IMR-90 (cell line): ENCODE data around the gene DENND1A. TPM values are rescaled to one million over a fixed set of nuclear protein-coding genes. Genes with fewer than 3 reads are reported as not detected.

Experiments used
- ATAC-seq: fragments of 200-7000 bp; cut with Tn5 transposase; 2 replicates; pipeline ENCODE4 v1.9.1; 2020; ENCODE audit warnings: low read depth, mild to moderate bottlenecking, moderate library complexity
- BruUV-seq: library from RNA; stranded (reverse); fragments of 400-500 nt; replicated peaks from 2 replicates; lab custom pipeline; 2021; lab: Mats Ljungman, UMichigan
- CTCF ChIA-PET: fragments of 300-600 bp; formaldehyde crosslinking; extraction: SDS; loops from one replicate; lab custom pipeline; 2021; ENCODE audit warnings: antibody characterized with exemption; lab: Yijun Ruan, JAX
- POLR2A ChIA-PET: fragments of 300-600 bp; sonication (Branson Sonifier 250); formaldehyde crosslinking; loops from one replicate; lab custom pipeline; 2022; ENCODE audit warnings: antibody characterized with exemption; ENCODE audit not compliant: unreplicated experiment; lab: Charles Lee
- DNase-seq: peaks from one replicate; pipeline ENCODE4 v3.0.0; 2013
- H2AFZ ChIP-seq: replicated peaks from 2 replicates; pipeline ENCODE3; 2013; ENCODE audit warnings: low read length, mild to moderate bottlenecking; ENCODE audit not compliant: poor library complexity
- H2AK5ac ChIP-seq: 2 replicates; pipeline ENCODE4 v1.6.1; 2013; ENCODE audit warnings: low read depth, low read length, inconsistent platforms
- H2AK9ac ChIP-seq: replicated peaks from 2 replicates; pipeline ENCODE3; 2013; ENCODE audit warnings: mild to moderate bottlenecking, low read depth, low read length, moderate library complexity; ENCODE audit not compliant: poor library complexity
- H2BK120ac ChIP-seq: 2 replicates; pipeline ENCODE4 v1.6.1; 2013; ENCODE audit warnings: low read depth, low read length, inconsistent platforms
- H2BK15ac ChIP-seq: 3 replicates; pipeline ENCODE4 v1.6.1; 2013; ENCODE audit warnings: low read depth, low read length, inconsistent platforms
- H2BK20ac ChIP-seq: 2 replicates; pipeline ENCODE4 v1.6.1; 2013; ENCODE audit warnings: low read depth, mild to moderate bottlenecking, inconsistent platforms, low read length, moderate library complexity
- H2BK5ac ChIP-seq: 2 replicates; pipeline ENCODE4 v1.6.1; 2013; ENCODE audit warnings: mild to moderate bottlenecking, low read depth, low read length, inconsistent platforms; ENCODE audit not compliant: poor library complexity, severe bottlenecking
- H3K14ac ChIP-seq: replicated peaks from 2 replicates; pipeline ENCODE4 v1.6.1; 2013; ENCODE audit warnings: low read depth, low read length, inconsistent platforms
- H3K18ac ChIP-seq: 2 replicates; pipeline ENCODE4 v1.6.1; 2013; ENCODE audit warnings: low read depth, low read length, control low read depth
- H3K23ac ChIP-seq: 2 replicates; pipeline ENCODE4 v1.6.1; 2013; ENCODE audit warnings: low read depth, low read length, inconsistent platforms
- H3K27ac ChIP-seq: 2 replicates; pipeline ENCODE4 v1.5.1; 2013; ENCODE audit warnings: mild to moderate bottlenecking, control low read depth, low read length; ENCODE audit not compliant: insufficient read depth
- H3K27me3 ChIP-seq: 2 replicates; pipeline ENCODE4 v1.6.1; 2013; ENCODE audit warnings: low read length; ENCODE audit not compliant: control insufficient read depth, insufficient read depth
- H3K36me3 ChIP-seq: 2 replicates; pipeline ENCODE4 v1.6.1; 2013; ENCODE audit warnings: low read length, mixed read lengths; ENCODE audit not compliant: control insufficient read depth, insufficient read depth
- H3K4ac ChIP-seq: 2 replicates; pipeline ENCODE4 v1.6.1; 2013; ENCODE audit warnings: low read depth, low read length, inconsistent platforms
- H3K4me1 ChIP-seq: 2 replicates; pipeline ENCODE4 v1.6.1; 2013; ENCODE audit warnings: low read length, mixed read lengths; ENCODE audit not compliant: control insufficient read depth, insufficient read depth
- H3K4me2 ChIP-seq: 2 replicates; pipeline ENCODE4 v1.6.1; 2013; ENCODE audit warnings: low read depth, mild to moderate bottlenecking, control low read depth, low read length, moderate library complexity
- H3K4me3 ChIP-seq: 2 replicates; pipeline ENCODE4 v1.5.1; 2013; ENCODE audit warnings: low read depth, mild to moderate bottlenecking, control low read depth, low read length, moderate library complexity; ENCODE audit not compliant: insufficient read depth
- H3K56ac ChIP-seq: 2 replicates; pipeline ENCODE4 v1.6.1; 2013; ENCODE audit warnings: low read length, inconsistent platforms; ENCODE audit not compliant: insufficient read depth; ENCODE audit errors: extremely low read depth
- H3K79me1 ChIP-seq, 2 experiments: 2 replicates each; pipeline ENCODE4 v1.6.1; 2013; ENCODE audit warnings: low read length in 2 of 2, inconsistent platforms in 1 of 2, low read depth in 1 of 2
- H3K9ac ChIP-seq: 2 replicates; pipeline ENCODE4 v1.6.1; 2013; ENCODE audit warnings: low read depth, low read length, control low read depth
- H3K9me1 ChIP-seq: 2 replicates; pipeline ENCODE4 v1.6.1; 2013; ENCODE audit warnings: low read length, inconsistent platforms; ENCODE audit not compliant: insufficient read depth
- H3K9me3 ChIP-seq: 2 replicates; pipeline ENCODE4 v1.6.1; 2013; ENCODE audit warnings: low read length; ENCODE audit not compliant: control insufficient read depth, insufficient read depth
- H4K20me1 ChIP-seq: 2 replicates; pipeline ENCODE4 v1.6.1; 2013; ENCODE audit warnings: low read length, inconsistent platforms; ENCODE audit not compliant: insufficient read depth
- H4K5ac ChIP-seq: 2 replicates; pipeline ENCODE4 v1.6.1; 2013; ENCODE audit warnings: mild to moderate bottlenecking, low read depth, low read length, control low read depth
- H4K8ac ChIP-seq, 2 experiments: 2 replicates each; pipeline ENCODE4 v1.6.1; 2013; ENCODE audit warnings: low read depth in 2 of 2, low read length in 2 of 2, control low read depth in 1 of 2, inconsistent platforms in 1 of 2
- H4K91ac ChIP-seq: 2 replicates; pipeline ENCODE4 v1.6.1; 2013; ENCODE audit warnings: low read depth, low read length, inconsistent platforms; ENCODE audit not compliant: insufficient read depth
- BHLHE40 ChIP-seq: fragments of 150-350 bp; IDR thresholded peaks from 2 replicates; pipeline ENCODE4 v1.6.1; 2016; ENCODE audit warnings: mild to moderate bottlenecking, low read depth, low read length
- CEBPB ChIP-seq: IDR thresholded peaks from 2 replicates; pipeline ENCODE4 v1.6.1; 2012; ENCODE audit warnings: low read depth, low read length, improper control_type of control experiment
- CHD1 ChIP-seq: IDR thresholded peaks from 2 replicates; pipeline ENCODE4 v1.6.1; 2012; ENCODE audit warnings: low read depth, low read length, improper control_type of control experiment
- ELK1 ChIP-seq: fragments of 150-350 bp; IDR thresholded peaks from 2 replicates; pipeline ENCODE4 v1.6.1; 2016; ENCODE audit warnings: low read depth, mild to moderate bottlenecking, low read length, moderate library complexity, borderline replicate concordance
- FOS ChIP-seq: fragments of 150-350 bp; IDR thresholded peaks from 2 replicates; pipeline ENCODE4 v1.6.1; 2016; ENCODE audit warnings: low read depth, low read length
- NFE2L2 ChIP-seq: fragments of 150-350 bp; IDR thresholded peaks from 2 replicates; pipeline ENCODE4 v1.6.1; 2016; ENCODE audit warnings: low read depth, mild to moderate bottlenecking, low read length
- RAD21 ChIP-seq: IDR thresholded peaks from 2 replicates; pipeline ENCODE4 v1.6.1; 2012; ENCODE audit warnings: low read length, improper control_type of control experiment
- RCOR1 ChIP-seq: IDR thresholded peaks from 2 replicates; pipeline ENCODE4 v1.6.1; 2012; ENCODE audit warnings: mild to moderate bottlenecking, low read length, improper control_type of control experiment; ENCODE audit not compliant: insufficient replicate concordance
- RFX5 ChIP-seq: IDR thresholded peaks from 2 replicates; pipeline ENCODE4 v1.8.0; 2012; ENCODE audit warnings: low read depth, mild to moderate bottlenecking, low read length, moderate library complexity
- WGBS, 2 experiments: methylation state at CpG; one replicate each; pipeline versions ENCODE4 v1.1.5 to v1.1.7; 2013; ENCODE audit warnings: missing lambda C conversion rate in 2 of 2; ENCODE audit not compliant: insufficient read length in 1 of 2; ENCODE audit errors: extremely low coverage in 2 of 2; 5-methylcytosine and 5-hydroxymethylcytosine counted together
- dilution Hi-C: fragments of 300-500 bp; cut with HindIII; formaldehyde crosslinking; loops from one replicate; pipeline ENCODE4 v1.14.3; 2018; ENCODE audit warnings: low sequenced_read_pairs; ENCODE audit not compliant: unreplicated experiment
- in situ Hi-C: fragments of 300-500 bp; cut with MboI; formaldehyde crosslinking; loops from 3 replicates; pipeline ENCODE4 v1.14.3; 2019; ENCODE audit warnings: low sequenced_read_pairs, inconsistent platforms, mixed read lengths
- intact Hi-C: fragments of 100-400 bp; cut with micrococcal nuclease; formaldehyde crosslinking; loops from 2 replicates; pipeline ENCODE4 v1.10.0; 2022
- polyA plus RNA-seq, 3 experiments: library from polyadenylated mRNA; depleted of rRNA; stranded (reverse); fragments of >200 nt; gene quantifications; 2 replicates each; pipeline ENCODE4 v1.2.3, GENCODE V29; 2012; ENCODE audit warnings: low replicate concordance in 1 of 3
- total RNA-seq: library from RNA; depleted of rRNA; stranded (reverse); fragments of >200 nt; gene quantifications from 2 replicates; pipeline ENCODE4 v1.2.3, GENCODE V29; 2012
- TF ChIP-seq, protein P1 (sequence below): fragments of 150-350 bp; IDR thresholded peaks from 2 replicates; pipeline ENCODE4 v1.6.1; 2017; ENCODE audit warnings: mild to moderate bottlenecking, antibody characterized with exemption, low read length, low read depth

DENND1A gene
- total and polyA plus RNA-seq, 2 of the 4 experiments (the other 2 are of a cell fraction): 21.4 to 27.6 TPM

GRCh38 chr9:123457583-123457982 lies 472.3 kb downstream of the DENND1A start:
- no CpG with 5 or more reads among the region's 9 CpGs for WGBS, 2 experiments
- Histone ChIP-seq H2BK5ac (no peak overlapping the region), H3K79me1 (no peaks in the 10 kb centered on the region), H3K9me1 (no peaks in the 10 kb centered on the region; the same call in 1 of the 2 replicates), H3K4me1 (no peaks in the 10 kb centered on the region), H3K14ac (no peak overlapping the region), H3K18ac (no peak overlapping the region), H3K36me3 (no peaks in the 10 kb centered on the region; the same call in 1 of the 2 replicates), H2BK20ac (no peak overlapping the region), H2AK9ac (no peak overlapping the region), H3K4me2 (no peak overlapping the region), H2BK15ac (no peak overlapping the region), H3K27me3 (no peaks in the 10 kb centered on the region), H2BK120ac (no peak overlapping the region), H4K20me1 (no peaks in the 10 kb centered on the region), H3K56ac (no peak overlapping the region), H3K9me3 (no peaks in the 10 kb centered on the region), H3K4me3 (no peak overlapping the region), H2AFZ (no peak overlapping the region), H3K23ac (no peak overlapping the region), H4K8ac (no peak overlapping the region), H2AK5ac (no peak overlapping the region), H3K9ac (no peak overlapping the region), H4K5ac (no peak overlapping the region), H3K4ac (no peak overlapping the region), H3K27ac (no peak overlapping the region), H4K91ac (no peak overlapping the region)
- dilution Hi-C loops (no loop called here), intact Hi-C loops (no loop called here), in situ Hi-C loops (no loop called here)
- no TSS peak for BruUV-seq
- POLR2A ChIA-PET: no interaction called here
- CTCF ChIA-PET: no interaction called here
- no peak for DNase-seq
- TF ChIP-seq CEBPB (no peak), FOS (no peak), NFE2L2 (no peak), RFX5 (no peak), ELK1 (no peak), RAD21 (no peak), RCOR1 (no peak), BHLHE40 (no peak), CHD1 (no peak)
- TF ChIP-seq, protein P1, sequence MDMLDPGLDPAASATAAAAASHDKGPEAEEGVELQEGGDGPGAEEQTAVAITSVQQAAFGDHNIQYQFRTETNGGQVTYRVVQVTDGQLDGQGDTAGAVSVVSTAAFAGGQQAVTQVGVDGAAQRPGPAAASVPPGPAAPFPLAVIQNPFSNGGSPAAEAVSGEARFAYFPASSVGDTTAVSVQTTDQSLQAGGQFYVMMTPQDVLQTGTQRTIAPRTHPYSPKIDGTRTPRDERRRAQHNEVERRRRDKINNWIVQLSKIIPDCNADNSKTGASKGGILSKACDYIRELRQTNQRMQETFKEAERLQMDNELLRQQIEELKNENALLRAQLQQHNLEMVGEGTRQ: no peak
- ATAC-seq: no peak
